Peyer's patch (tissue), 4 donors: Measurements from ENCODE around the gene MAGEB17.

Source experiments
- CTCF ChIP-seq, 6 experiments: fragments of 450-650 bp in 4 of 6; fragments of 200-600 bp in 2 of 6; sonication (generic) in 1 of 6; IDR thresholded peaks; one replicate each; pipeline ENCODE4 v1.5.1; 2017 to 2019; ENCODE audit warnings: antibody characterized with exemption in 6 of 6, mild to moderate bottlenecking in 3 of 6, moderate library complexity in 1 of 6
- POLR2A ChIP-seq, 2 donors: fragments of 450-650 bp; IDR thresholded peaks; one replicate each; pipeline ENCODE4 v1.5.1; 2017; ENCODE audit warnings: antibody characterized with exemption in 2 of 2, mild to moderate bottlenecking in 2 of 2, moderate library complexity in 2 of 2

DNA sequence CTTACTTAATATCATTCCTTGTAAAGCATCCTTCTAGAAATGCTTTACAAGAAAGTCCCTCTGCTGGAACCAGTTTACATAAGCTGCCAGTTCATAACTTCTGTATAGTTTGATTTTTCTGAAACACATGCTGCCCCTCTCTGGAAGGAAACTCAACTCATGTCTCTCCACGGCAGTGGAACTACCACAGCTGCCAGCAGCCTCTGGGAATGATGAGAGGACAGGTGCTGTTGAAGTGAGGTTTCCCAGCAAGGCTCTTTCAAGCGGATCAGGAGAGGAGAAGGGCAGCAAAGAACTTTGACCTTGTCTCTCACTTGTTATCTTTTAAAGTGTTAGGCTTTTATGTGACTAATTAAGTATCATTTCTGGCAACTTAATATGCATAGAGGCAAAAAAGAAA lies 36.6 kb upstream of the MAGEB17 start:
- no peak for TF ChIP-seq CTCF (IDR thresholded peaks at IDR 0.05)
- no peak for TF ChIP-seq POLR2A (IDR thresholded peaks at IDR 0.05)
